B cell (primary cell): Measurements from ENCODE around the gene TOMM22. TPM values are rescaled to one million over a fixed set of nuclear protein-coding genes. Genes with fewer than 3 reads are reported as not detected.

Experiments used
- ATAC-seq: fragments of 200-7000 bp; cut with Tn5 transposase; one replicate; pipeline ENCODE4 v1.10.0; 2021; ENCODE audit warnings: low read depth, mild to moderate bottlenecking, moderate number of reproducible peaks, moderate library complexity
- CTCF ChIA-PET: fragments of 350-600 bp; sonication (Branson Sonifier 250); formaldehyde crosslinking; loops from one replicate; lab custom pipeline; 2021; ENCODE audit warnings: antibody characterized with exemption, inconsistent platforms; lab: Charles Lee
- POLR2A ChIA-PET: fragments of 350-600 bp; sonication (Branson Sonifier 250); formaldehyde crosslinking; loops from one replicate; lab custom pipeline; 2021; ENCODE audit warnings: antibody characterized with exemption; lab: Charles Lee
- DNase-seq: peaks from one replicate; pipeline ENCODE4 v3.0.0; 2013
- H2AFZ ChIP-seq: 2 replicates; pipeline ENCODE4 v1.6.1; 2012; ENCODE audit warnings: mild to moderate bottlenecking, low read depth, low read length; ENCODE audit not compliant: insufficient read depth, poor library complexity, severe bottlenecking
- H3K27ac ChIP-seq, 2 donors: 1 replicate in 1 of 2; 2 replicates in 1 of 2; pipeline ENCODE4 v1.5.1; 2012 to 2013; ENCODE audit warnings: low read length in 2 of 2, mild to moderate bottlenecking in 2 of 2, moderate library complexity in 1 of 2
- H3K27me3 ChIP-seq, 4 experiments: fragments of 200-600 bp in 1 of 4; sonication (generic) in 1 of 4; replicated peaks in 1 of 4; 1 replicate in 2 of 4; 2 replicates in 2 of 4; pipeline versions ENCODE4 v1.6.1 to v1.7.0; 2013 to 2016; ENCODE audit warnings: low read length in 3 of 4, mild to moderate bottlenecking in 2 of 4, mixed read lengths in 1 of 4, moderate library complexity in 1 of 4; ENCODE audit not compliant: insufficient read depth in 4 of 4, control insufficient read depth in 3 of 4; ENCODE audit errors: control extremely low read depth in 1 of 4
- H3K36me3 ChIP-seq, 2 experiments: replicated peaks in 1 of 2; 1 replicate in 1 of 2; 2 replicates in 1 of 2; pipeline versions ENCODE4 v1.6.1 to v1.7.1; 2013; ENCODE audit warnings: low read length in 1 of 2; ENCODE audit not compliant: insufficient read depth in 2 of 2, control insufficient read depth in 1 of 2; ENCODE audit errors: control extremely low read depth in 1 of 2, extremely low read depth in 1 of 2
- H3K4me1 ChIP-seq, 2 donors: fragments of 200-600 bp in 1 of 2; sonication (generic) in 1 of 2; 1 replicate in 1 of 2; 2 replicates in 1 of 2; pipeline versions ENCODE4 v1.5.1 to v1.6.1; 2013 to 2017; ENCODE audit warnings: low read length in 2 of 2; ENCODE audit not compliant: control insufficient read depth in 2 of 2, insufficient read depth in 2 of 2
- H3K4me2 ChIP-seq: replicated peaks from 2 replicates; pipeline ENCODE3; 2012; ENCODE audit warnings: mild to moderate bottlenecking, low read depth, low read length; ENCODE audit not compliant: poor library complexity, severe bottlenecking
- H3K4me3 ChIP-seq, 5 experiments: fragments of 200-600 bp in 1 of 5; sonication (generic) in 1 of 5; 1 replicate in 3 of 5; 2 replicates in 2 of 5; pipeline versions ENCODE4 v1.5.1 to v1.7.0; 2011 to 2016; ENCODE audit warnings: low read length in 4 of 5, mild to moderate bottlenecking in 4 of 5, low read depth in 2 of 5, control low read depth in 1 of 5, moderate library complexity in 1 of 5; ENCODE audit not compliant: insufficient read depth in 1 of 5; ENCODE audit errors: control extremely low read depth in 1 of 5, extremely low read depth in 1 of 5
- H3K79me2 ChIP-seq: fragments of 200-600 bp; sonication (generic); one replicate; pipeline ENCODE4 v1.6.0; 2016; ENCODE audit warnings: low read length; ENCODE audit not compliant: control insufficient read depth, insufficient read depth
- H3K9ac ChIP-seq: fragments of 200-600 bp; sonication (generic); 2 replicates; pipeline ENCODE4 v1.6.1; 2017; ENCODE audit warnings: mild to moderate bottlenecking, low read length, moderate library complexity
- H3K9me3 ChIP-seq, 3 donors: one replicate each; pipeline versions ENCODE4 v1.6.1 to v1.7.1; 2013; ENCODE audit warnings: low read length in 2 of 3; ENCODE audit not compliant: control insufficient read depth in 2 of 3, insufficient read depth in 1 of 3; ENCODE audit errors: control extremely low read depth in 1 of 3
- H4K20me1 ChIP-seq: 2 replicates; pipeline ENCODE4 v1.6.0; 2012; ENCODE audit warnings: mild to moderate bottlenecking, low read length; ENCODE audit not compliant: insufficient read depth, control insufficient read depth, poor library complexity, severe bottlenecking
- H3K27ac Mint-ChIP-seq: one replicate; pipeline ENCODE4 v1.8.0; 2021; ENCODE audit warnings: mixed read lengths
- H3K27me3 Mint-ChIP-seq: one replicate; pipeline ENCODE4 v1.8.0; 2021; ENCODE audit warnings: mixed read lengths
- H3K4me1 Mint-ChIP-seq: one replicate; pipeline ENCODE4 v1.8.0; 2021; ENCODE audit warnings: mixed read lengths
- H3K4me3 Mint-ChIP-seq: one replicate; pipeline ENCODE4 v1.8.0; 2021; ENCODE audit warnings: mixed read lengths
- H3K9me3 Mint-ChIP-seq: one replicate; pipeline ENCODE4 v1.8.0; 2022; ENCODE audit warnings: mixed read lengths; ENCODE audit not compliant: insufficient read depth
- EZH2 ChIP-seq: IDR thresholded peaks from 2 replicates; pipeline ENCODE4 v1.6.1; 2012; ENCODE audit warnings: borderline replicate concordance, low read depth, mild to moderate bottlenecking, moderate library complexity, low read length; ENCODE audit not compliant: insufficient read depth, poor library complexity, severe bottlenecking
- WGBS: methylation state at CpG from one replicate; pipeline ENCODE4 v1.1.5; 2013; ENCODE audit warnings: missing lambda C conversion rate; ENCODE audit not compliant: insufficient coverage; 5-methylcytosine and 5-hydroxymethylcytosine counted together
- intact Hi-C: fragments of 100-400 bp; cut with micrococcal nuclease; formaldehyde crosslinking; loops from one replicate; pipeline ENCODE4 v1.10.0; 2022
- polyA plus RNA-seq: library from polyadenylated mRNA; depleted of rRNA; stranded (reverse); fragments of >200 nt; gene quantifications from 2 replicates; pipeline ENCODE4 v1.2.3, GENCODE V29; 2012
- total RNA-seq, 2 donors: library from RNA; stranded (reverse); fragments of 120-200 nt in 1 of 2; gene quantifications; 1 replicate in 1 of 2; 2 replicates in 1 of 2; pipeline versions ENCODE4 v1.2.3 to v1.2.4, GENCODE V29; 2013 to 2022
- TF ChIP-seq, protein P1 (sequence below): fragments of 200-600 bp; IDR thresholded peaks from one replicate; pipeline ENCODE4 v1.8.0; 2022; ENCODE audit warnings: antibody characterized with exemption, mild to moderate bottlenecking

Gene TOMM22
- total and polyA plus RNA-seq, 2 donors (not counting 1 experiment from before 2014, with no cell fraction given): 21.5 to 47.6 TPM

DNA sequence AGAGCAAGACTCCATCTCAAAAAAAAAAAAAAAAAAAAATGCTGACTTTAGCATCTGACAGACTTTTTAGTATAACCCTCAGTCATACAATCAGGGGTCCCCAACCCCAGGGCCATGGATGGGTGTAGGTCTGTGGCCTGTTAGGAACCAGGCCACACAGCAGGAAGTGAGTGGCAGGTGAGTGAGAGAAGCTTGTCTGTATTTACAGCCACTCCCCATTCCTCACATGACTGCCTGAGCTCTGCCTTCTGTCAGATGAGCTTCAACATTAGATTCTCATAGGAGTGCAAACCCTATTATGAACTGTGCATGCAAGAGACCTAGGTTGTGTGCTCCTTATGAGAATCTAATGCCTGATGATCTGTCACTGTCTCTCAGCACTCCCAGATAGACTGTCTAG lies 28.9 kb upstream of the TOMM22 start:
- H4K20me1 ChIP-seq: no peaks in the 10 kb centered on the region
- ATAC-seq (no peak), DNase-seq (peak; percentile 23)
- peaks cover 3% of the 10 kb centered on the region for H3K27me3 Mint-ChIP-seq
- no peak overlapping the region for H3K27ac ChIP-seq
- CTCF ChIA-PET: interaction anchor here (0.7 kb wide), 1 partner anchor 21 kb away, joined by 3 read pairs; no protein-coding TSS in a partner anchor
- TF ChIP-seq, protein P1, sequence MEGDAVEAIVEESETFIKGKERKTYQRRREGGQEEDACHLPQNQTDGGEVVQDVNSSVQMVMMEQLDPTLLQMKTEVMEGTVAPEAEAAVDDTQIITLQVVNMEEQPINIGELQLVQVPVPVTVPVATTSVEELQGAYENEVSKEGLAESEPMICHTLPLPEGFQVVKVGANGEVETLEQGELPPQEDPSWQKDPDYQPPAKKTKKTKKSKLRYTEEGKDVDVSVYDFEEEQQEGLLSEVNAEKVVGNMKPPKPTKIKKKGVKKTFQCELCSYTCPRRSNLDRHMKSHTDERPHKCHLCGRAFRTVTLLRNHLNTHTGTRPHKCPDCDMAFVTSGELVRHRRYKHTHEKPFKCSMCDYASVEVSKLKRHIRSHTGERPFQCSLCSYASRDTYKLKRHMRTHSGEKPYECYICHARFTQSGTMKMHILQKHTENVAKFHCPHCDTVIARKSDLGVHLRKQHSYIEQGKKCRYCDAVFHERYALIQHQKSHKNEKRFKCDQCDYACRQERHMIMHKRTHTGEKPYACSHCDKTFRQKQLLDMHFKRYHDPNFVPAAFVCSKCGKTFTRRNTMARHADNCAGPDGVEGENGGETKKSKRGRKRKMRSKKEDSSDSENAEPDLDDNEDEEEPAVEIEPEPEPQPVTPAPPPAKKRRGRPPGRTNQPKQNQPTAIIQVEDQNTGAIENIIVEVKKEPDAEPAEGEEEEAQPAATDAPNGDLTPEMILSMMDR: no peak
- TF ChIP-seq EZH2: no peak
- H3K4me3 ChIP-seq: no peak overlapping the region
- peaks cover 13 to 15% of the 10 kb centered on the region in 2 donors for H3K4me1 ChIP-seq
- intact Hi-C loops: loop anchor here (10.0 kb wide), 1 partner anchor 148 kb away; the partner anchor contains the start of gene DDX17
- POLR2A ChIA-PET: interaction anchor here (0.7 kb wide), 1 partner anchor 51 kb away, joined by 6 read pairs; no protein-coding TSS in a partner anchor
- H3K9me3 Mint-ChIP-seq: no peaks in the 10 kb centered on the region
- no peaks in the 10 kb centered on the region for H3K9me3 ChIP-seq
- H3K27ac Mint-ChIP-seq: no peak overlapping the region
- peaks cover 5% of the 10 kb centered on the region for H3K79me2 ChIP-seq
- no peak overlapping the region for H2AFZ ChIP-seq
- no peaks in the 10 kb centered on the region for H3K27me3 ChIP-seq
- no peaks in the 10 kb centered on the region for H3K36me3 ChIP-seq
- H3K4me3 Mint-ChIP-seq: no peak overlapping the region
- peaks cover 13% of the 10 kb centered on the region for H3K4me1 Mint-ChIP-seq
- H3K4me2 ChIP-seq: no peak overlapping the region
- H3K9ac ChIP-seq: no peak overlapping the region

DNA sequence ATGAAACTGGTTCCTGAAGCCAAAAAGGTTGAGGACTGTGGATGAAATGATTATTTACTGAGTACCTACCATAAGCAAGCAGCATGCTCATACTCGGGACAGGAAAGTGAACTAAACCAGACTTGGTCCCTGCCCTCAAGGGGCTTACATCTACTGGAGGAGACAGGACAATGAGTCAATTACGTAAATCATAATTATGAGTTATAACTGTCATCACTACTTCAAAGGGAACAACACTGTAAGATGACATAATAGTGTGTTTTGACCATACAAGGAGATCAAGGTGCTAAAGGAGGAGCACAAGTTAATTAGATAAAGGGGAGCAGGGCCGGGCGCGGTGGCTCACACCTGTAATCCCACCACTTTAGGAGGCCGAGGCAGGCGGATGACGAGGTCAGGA lies 28.0 kb upstream of the TOMM22 start:
- Histone ChIP-seq H4K20me1 (no peaks in the 10 kb centered on the region), H3K27me3 (no peaks in the 10 kb centered on the region), H3K4me2 (no peak overlapping the region), H3K36me3 (no peaks in the 10 kb centered on the region), H3K4me3 (no peak overlapping the region), H3K27ac (no peak overlapping the region), H3K9ac (no peak overlapping the region), H2AFZ (no peak overlapping the region), H3K4me1 (peaks cover 13 to 15% of the 10 kb centered on the region in 2 donors), H3K9me3 (no peaks in the 10 kb centered on the region), H3K79me2 (peaks cover 7% of the 10 kb centered on the region)
- ATAC-seq (no peak), DNase-seq (no peak)
- Mint-ChIP-seq H3K4me3 (peak overlapping the region; percentile 32), H3K27ac (no peak overlapping the region), H3K4me1 (peaks cover 15% of the 10 kb centered on the region), H3K27me3 (no peaks in the 10 kb centered on the region), H3K9me3 (no peaks in the 10 kb centered on the region)
- intact Hi-C loops: loop anchor here (10.0 kb wide), 1 partner anchor 149 kb away; the partner anchor contains the start of gene DDX17
- ChIA-PET POLR2A (no interaction called here), CTCF (no interaction called here)
- TF ChIP-seq, protein P1: no peak
- TF ChIP-seq EZH2: no peak
- WGBS: 98% methylated on average over 4 of the region's 8 CpGs
